WERI-Rb-1 (cell line): Measurements from ENCODE around the gene PRSS1.
A peak's percentile ranks its signal among the peaks of the same experiment; 100 is the strongest.

Experiments used
- DNase-seq: peaks from one replicate; pipeline ENCODE4 v3.0.0-alpha.2; 2020
- H3K27ac ChIP-seq: fragments of 250-450 bp; sonication (Bioruptor Pico); 2 replicates; pipeline ENCODE4 v1.5.1; 2020; ENCODE audit warnings: mild to moderate bottlenecking, moderate library complexity
- H3K27me3 ChIP-seq: fragments of 250-450 bp; sonication (Bioruptor Pico); 2 replicates; pipeline ENCODE4 v1.5.1; 2021; ENCODE audit warnings: mild to moderate bottlenecking, low read depth, moderate library complexity; ENCODE audit not compliant: insufficient read depth, severe bottlenecking
- H3K36me3 ChIP-seq: fragments of 250-450 bp; sonication (Bioruptor Pico); 2 replicates; pipeline ENCODE4 v1.5.1; 2020; ENCODE audit warnings: mild to moderate bottlenecking, moderate library complexity
- H3K4me3 ChIP-seq: 2 replicates; pipeline ENCODE4 v1.5.1; 2011; ENCODE audit warnings: low read depth, mild to moderate bottlenecking, control low read depth, low read length
- H3K9me3 ChIP-seq: fragments of 250-450 bp; sonication (Bioruptor Pico); 2 replicates; pipeline ENCODE4 v1.5.1; 2021; ENCODE audit warnings: mild to moderate bottlenecking, moderate library complexity; ENCODE audit not compliant: severe bottlenecking
- CTCF ChIP-seq: IDR thresholded peaks from 2 replicates; pipeline ENCODE4 v1.5.1; 2011; ENCODE audit warnings: low read depth, mild to moderate bottlenecking, control low read depth, inconsistent platforms, low read length

The PRSS1 gene

GRCh38 chr7:142711746-142712616 lies 37.3 kb upstream of the PRSS1 start:
- DNase-seq: peak; percentile 42
- peak; percentile 43 for TF ChIP-seq CTCF

GRCh38 chr7:142712617-142712957 lies 36.7 kb upstream of the PRSS1 start:
- H3K27me3 ChIP-seq: no peaks in the 10 kb centered on the region
- no peaks in the 10 kb centered on the region for H3K9me3 ChIP-seq
- no peak overlapping the region for H3K4me3 ChIP-seq
- no peaks in the 10 kb centered on the region for H3K36me3 ChIP-seq
- no peak for DNase-seq
- TF ChIP-seq CTCF: no peak
- no peak overlapping the region for H3K27ac ChIP-seq

More at GRCh38 chr7:142711746-142712616, 37.3 kb upstream of the PRSS1 start:
- Histone ChIP-seq H3K9me3 (no peaks in the 10 kb centered on the region), H3K36me3 (no peaks in the 10 kb centered on the region), H3K4me3 (no peak overlapping the region), H3K27ac (no peak overlapping the region), H3K27me3 (no peaks in the 10 kb centered on the region)

- H3K27ac ChIP-seq: no peak overlapping the region
- no peak overlapping the region for H3K4me3 ChIP-seq
- no peak for TF ChIP-seq CTCF
- no peaks in the 10 kb centered on the region for H3K27me3 ChIP-seq
- no peaks in the 10 kb centered on the region for H3K9me3 ChIP-seq
- H3K36me3 ChIP-seq: no peaks in the 10 kb centered on the region
- DNase-seq: no peak
Observed at GRCh38 chr7:142714375-142714774, 34.9 kb upstream of the PRSS1 start.

GRCh38 chr7:142716596-142716995 lies 32.7 kb upstream of the PRSS1 start:
- TF ChIP-seq CTCF: no peak
- no peak overlapping the region for H3K4me3 ChIP-seq
- H3K27ac ChIP-seq: no peak overlapping the region
- DNase-seq: no peak
- no peaks in the 10 kb centered on the region for H3K36me3 ChIP-seq
- no peaks in the 10 kb centered on the region for H3K27me3 ChIP-seq
- no peaks in the 10 kb centered on the region for H3K9me3 ChIP-seq

- no peaks in the 10 kb centered on the region for H3K27me3 ChIP-seq
- H3K36me3 ChIP-seq: no peaks in the 10 kb centered on the region
- H3K9me3 ChIP-seq: no peaks in the 10 kb centered on the region
- DNase-seq: no peak
- H3K4me3 ChIP-seq: no peak overlapping the region
- no peak overlapping the region for H3K27ac ChIP-seq
- TF ChIP-seq CTCF: no peak
Observed at GRCh38 chr7:142717453-142717852, 31.8 kb upstream of the PRSS1 start.

- no peaks in the 10 kb centered on the region for H3K9me3 ChIP-seq
- H3K27ac ChIP-seq: no peak overlapping the region
- no peak for TF ChIP-seq CTCF
- H3K36me3 ChIP-seq: no peaks in the 10 kb centered on the region
- DNase-seq: no peak
- no peaks in the 10 kb centered on the region for H3K27me3 ChIP-seq
- H3K4me3 ChIP-seq: no peak overlapping the region
Observed at GRCh38 chr7:142718313-142718712, 31.0 kb upstream of the PRSS1 start.
